Spleen (tissue), 11 donors: ENCODE results near the gene ZNF385D. TPM values are rescaled to one million over a fixed set of nuclear protein-coding genes. Genes with fewer than 3 reads are reported as not detected.

Source experiments
- DNase-seq: peaks from one replicate; pipeline ENCODE4 v3.0.0-alpha.2; 2020
- H3K27ac ChIP-seq, 8 donors: fragments of 200-600 bp; sonication (generic) in 7 of 8; 1 replicate in 4 of 8; 2 replicates in 4 of 8; pipeline versions ENCODE4 v1.5.0 to v1.8.0; 2016 to 2021; ENCODE audit warnings: inconsistent platforms in 4 of 8, mild to moderate bottlenecking in 4 of 8, moderate library complexity in 1 of 8
- H3K27me3 ChIP-seq, 7 donors: fragments of 200-600 bp; sonication (generic) in 6 of 7; replicated peaks in 1 of 7; 1 replicate in 4 of 7; 2 replicates in 3 of 7; pipeline versions ENCODE4 v1.5.0 to v1.8.0; 2016 to 2021; ENCODE audit warnings: inconsistent platforms in 3 of 7, mild to moderate bottlenecking in 1 of 7
- H3K36me3 ChIP-seq, 6 donors: fragments of 200-600 bp; sonication (generic) in 5 of 6; 1 replicate in 4 of 6; 2 replicates in 2 of 6; pipeline versions ENCODE4 v1.5.0 to v1.8.0; 2016 to 2021; ENCODE audit warnings: inconsistent platforms in 2 of 6
- H3K4me1 ChIP-seq, 6 donors: fragments of 200-600 bp; sonication (generic) in 5 of 6; 1 replicate in 3 of 6; 2 replicates in 3 of 6; pipeline versions ENCODE4 v1.5.0 to v1.8.0; 2016 to 2021; ENCODE audit warnings: inconsistent platforms in 3 of 6
- H3K4me3 ChIP-seq, 8 donors: fragments of 200-600 bp; sonication (generic) in 7 of 8; 1 replicate in 4 of 8; 2 replicates in 4 of 8; pipeline versions ENCODE4 v1.5.0 to v1.8.0; 2016 to 2021; ENCODE audit warnings: inconsistent platforms in 4 of 8, mild to moderate bottlenecking in 4 of 8, moderate library complexity in 2 of 8
- H3K9me3 ChIP-seq, 8 donors: fragments of 200-600 bp; sonication (generic) in 7 of 8; 1 replicate in 4 of 8; 2 replicates in 4 of 8; pipeline versions ENCODE4 v1.5.0 to v1.8.0; 2016 to 2021; ENCODE audit warnings: inconsistent platforms in 4 of 8
- CTCF ChIP-seq, 11 experiments: fragments of 200-600 bp in 7 of 11; fragments of 450-650 bp in 4 of 11; sonication (generic) in 4 of 11; IDR thresholded peaks in 8 of 11; conservative IDR thresholded peaks in 3 of 11; 1 replicate in 7 of 11; 2 replicates in 4 of 11; pipeline versions ENCODE4 v1.4.0 to v1.8.0; 2016 to 2021; ENCODE audit warnings: antibody characterized with exemption in 11 of 11, inconsistent platforms in 4 of 11, mild to moderate bottlenecking in 1 of 11
- POLR2A ChIP-seq, 3 donors: fragments of 450-650 bp; IDR thresholded peaks; one replicate each; pipeline ENCODE4 v1.5.1; 2017; ENCODE audit warnings: antibody characterized with exemption in 3 of 3, mild to moderate bottlenecking in 1 of 3
- POLR2AphosphoS5 ChIP-seq, 3 donors: sonication (generic); formaldehyde crosslinking; IDR thresholded peaks; one replicate each; pipeline ENCODE4 v1.5.1; 2017; ENCODE audit warnings: antibody characterized with exemption in 3 of 3
- WGBS, 5 donors: extraction: QIAGEN DNeasy Blood & Tissue Kit in 3 of 5; methylation state at CpG; one replicate each; pipeline versions ENCODE4 v1.1.5 to v1.1.7; 2013 to 2018; 5-methylcytosine and 5-hydroxymethylcytosine counted together
- intact Hi-C: fragments of 100-400 bp; cut with DNase I; formaldehyde crosslinking; loops from one replicate; pipeline ENCODE4 v1.15.0; 2023; ENCODE audit warnings: low total_unique reads
- polyA plus RNA-seq, 3 donors: library from polyadenylated mRNA; stranded (reverse); fragments of 200-250 nt; gene quantifications; one replicate each; pipeline ENCODE4 v1.2.1, GENCODE V29; 2013
- total RNA-seq, 7 donors: library from RNA; depleted of rRNA in 3 of 7; stranded (reverse); fragments of >200 nt in 3 of 7; fragmentation: NEBNext Ultra II Directional in 4 of 7; extraction: Animal tissue kit (Norgen Biotek cat#: 25700) in 4 of 7; gene quantifications; one replicate each; pipeline versions ENCODE4 v1.1.0 to v1.2.1, GENCODE V29; 2016 to 2021
- donor health status: healthy with polysubstance abuse.
- donor health status: DM: no; HTN: no; CAD: no; lungs with moderate emphysema.
- donor health status: DM: no; HTN: no; CAD: no.
- donor health status: Bipolar disorder and iron deficiency.
- donor health status: healthy.
- donor health status: DM: no; HTN: no; CAD: no.
- donor health status: DM: yes; HTN: yes; CAD: no.

Gene ZNF385D
- total and polyA plus RNA-seq, 10 donors, result 0.05 to 3.2 (median 0.70) TPM

GRCh38 chr3:21747966-21748555 lies 2.9 kb downstream of the ZNF385D start:
- H3K36me3 ChIP-seq, result no peaks in the 10 kb centered on the region
- intact Hi-C loops, result loop anchor here (10.0 kb wide), 1 partner anchor 147 kb away; no protein-coding TSS in a partner anchor

DNA sequence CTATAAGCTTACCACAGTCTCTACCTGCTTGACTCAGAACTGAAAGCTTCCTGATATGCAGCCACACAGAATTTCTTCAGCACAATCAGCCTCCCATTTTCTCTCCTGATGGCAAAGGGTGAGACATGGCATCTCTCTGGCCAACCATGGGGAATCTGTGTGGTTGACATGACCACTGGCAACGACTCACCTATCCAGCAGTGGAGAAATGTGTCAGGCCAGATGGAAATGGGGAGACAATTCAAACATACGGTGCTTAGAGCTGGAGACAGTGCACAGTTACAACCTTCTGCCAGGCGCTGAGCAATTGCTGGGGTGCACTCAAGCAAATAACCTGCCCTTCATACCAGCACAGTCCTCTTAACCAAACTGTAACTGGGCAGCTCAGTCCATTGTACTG lies 3.6 kb downstream of the ZNF385D start:
- intact Hi-C loops, result loop anchor here (10.0 kb wide), 1 partner anchor 147 kb away; no protein-coding TSS in a partner anchor
- Histone ChIP-seq H3K27ac (no peak overlapping the region), H3K4me3 (no peak overlapping the region)

More at GRCh38 chr3:21747966-21748555, 2.9 kb downstream of the ZNF385D start:
- H3K9me3 ChIP-seq, result peaks cover 0 to 6% (median 0%) of the 10 kb centered on the region in 8 donors
- H3K27me3 ChIP-seq, result peaks cover 0 to 18% (median 4%) of the 10 kb centered on the region in 7 donors
- TF ChIP-seq CTCF (IDR thresholded peaks at IDR 0.05 in 8 of 11, conservative IDR thresholded peaks at IDR 0.05 in 3 of 11), result no peak
- no peak for TF ChIP-seq POLR2A (IDR thresholded peaks at IDR 0.05)
- TF ChIP-seq POLR2AphosphoS5 (IDR thresholded peaks at IDR 0.05), result no peak
- no peak for DNase-seq
- peaks cover 0 to 11% (median 7%) of the 10 kb centered on the region in 6 donors for H3K4me1 ChIP-seq
- H3K4me3 ChIP-seq, result no peak overlapping the region
- WGBS, 5 donors, result 78 to 91% (median 82%) methylated on average over 5 of the region's 5 CpGs
- H3K27ac ChIP-seq, result no peak overlapping the region

GRCh38 chr3:21745966-21746365 lies 5.0 kb downstream of the ZNF385D start:
- WGBS, 5 donors, result 62 to 77% (median 68%) methylated on average over 6 of the region's 6 CpGs
- Histone ChIP-seq H3K4me1 (peaks cover 0 to 11% (median 7%) of the 10 kb centered on the region in 6 donors), H3K4me3 (no peak overlapping the region), H3K27ac (no peak overlapping the region), H3K36me3 (no peaks in the 10 kb centered on the region), H3K27me3 (peaks cover 0 to 18% (median under 1%) of the 10 kb centered on the region in 7 donors), H3K9me3 (peaks cover 0 to 11% (median 0%) of the 10 kb centered on the region in 8 donors)
- TF ChIP-seq POLR2A (IDR thresholded peaks at IDR 0.05), result no peak
- no peak for TF ChIP-seq POLR2AphosphoS5 (IDR thresholded peaks at IDR 0.05)
- no peak for DNase-seq
- intact Hi-C loops, result loop anchor here (10.0 kb wide), 1 partner anchor 149 kb away; no protein-coding TSS in a partner anchor

More for the DNA sequence above, 3.6 kb downstream of the ZNF385D start:
- Histone ChIP-seq H3K9me3 (peaks cover 0 to 11% (median 0%) of the 10 kb centered on the region in 8 donors), H3K36me3 (no peaks in the 10 kb centered on the region), H3K27me3 (peaks cover 0 to 18% (median 4%) of the 10 kb centered on the region in 7 donors), H3K4me1 (peaks cover 0 to 11% (median 7%) of the 10 kb centered on the region in 6 donors)
- DNase-seq, result no peak
- WGBS, 5 donors, result 77 to 88% (median 85%) methylated on average over 3 of the region's 3 CpGs
- no peak for TF ChIP-seq POLR2AphosphoS5 (IDR thresholded peaks at IDR 0.05)
- no peak for TF ChIP-seq POLR2A (IDR thresholded peaks at IDR 0.05)
- no peak for TF ChIP-seq CTCF (IDR thresholded peaks at IDR 0.05 in 8 of 11, conservative IDR thresholded peaks at IDR 0.05 in 3 of 11)

DNA sequence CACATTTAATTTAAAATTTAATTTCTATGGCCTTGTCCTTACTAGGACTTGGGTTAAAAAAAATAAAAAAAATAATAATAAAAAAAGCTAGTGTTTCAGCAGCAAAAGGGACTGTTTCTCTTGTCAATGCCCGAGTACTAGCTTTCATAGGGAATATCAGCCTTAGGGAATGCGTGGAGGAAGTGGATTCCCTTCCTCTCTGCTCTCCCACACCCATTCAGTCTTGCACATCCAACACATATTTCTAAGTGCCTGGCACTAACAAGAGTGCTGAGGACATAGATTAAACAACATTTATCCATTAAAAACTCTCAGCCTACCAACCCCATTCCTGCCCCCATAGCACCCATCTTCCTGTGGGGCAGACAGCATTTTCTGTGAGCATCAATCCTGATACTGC lies 6.2 kb downstream of the ZNF385D start:
- no peak overlapping the region for H3K27ac ChIP-seq
- H3K9me3 ChIP-seq, result peaks cover 0 to 11% (median 0%) of the 10 kb centered on the region in 8 donors
- H3K4me1 ChIP-seq, result peaks cover 0 to 5% (median under 1%) of the 10 kb centered on the region in 6 donors
- intact Hi-C loops, result loop anchor here (10.0 kb wide), 1 partner anchor 150 kb away; no protein-coding TSS in a partner anchor
- TF ChIP-seq POLR2AphosphoS5 (IDR thresholded peaks at IDR 0.05) (no peak), POLR2A (IDR thresholded peaks at IDR 0.05) (no peak), CTCF (IDR thresholded peaks at IDR 0.05 in 8 of 11, conservative IDR thresholded peaks at IDR 0.05 in 3 of 11) (no peak)
- no peak for DNase-seq
- peaks cover 0 to 10% (median 0%) of the 10 kb centered on the region in 7 donors for H3K27me3 ChIP-seq
- no peaks in the 10 kb centered on the region for H3K36me3 ChIP-seq
- H3K4me3 ChIP-seq, result no peak overlapping the region
- WGBS, 5 donors, result 48 to 67% (median 58%) methylated on average over 2 of the region's 2 CpGs
